Liver (tissue), 9 donors: Measurements from ENCODE around the gene JCHAIN. TPM values are rescaled to one million over a fixed set of nuclear protein-coding genes. Genes with fewer than 3 reads are reported as not detected.

Source experiments
- DNase-seq: peaks from one replicate; pipeline ENCODE4 v3.0.0-alpha.2; 2017; ENCODE audit warnings: low spot score
- H3K27ac ChIP-seq, 2 donors: one replicate each; pipeline ENCODE4 v1.7.0; 2013; ENCODE audit warnings: inconsistent platforms in 2 of 2, low read length in 2 of 2, control low read depth in 1 of 2, low read depth in 1 of 2, mild to moderate bottlenecking in 1 of 2
- H3K27me3 ChIP-seq, 4 donors: one replicate each; pipeline versions ENCODE4 v1.6.1 to v1.7.0; 2013; ENCODE audit warnings: low read length in 3 of 4, inconsistent platforms in 1 of 4, mild to moderate bottlenecking in 1 of 4, moderate library complexity in 1 of 4; ENCODE audit not compliant: control insufficient read depth in 4 of 4, insufficient read depth in 4 of 4
- H3K36me3 ChIP-seq, 4 donors: one replicate each; pipeline versions ENCODE4 v1.6.1 to v1.7.0; 2013; ENCODE audit warnings: low read length in 3 of 4, mild to moderate bottlenecking in 3 of 4, low read depth in 1 of 4, moderate library complexity in 1 of 4; ENCODE audit not compliant: control insufficient read depth in 4 of 4, insufficient read depth in 3 of 4
- H3K4me1 ChIP-seq, 4 donors: one replicate each; pipeline versions ENCODE4 v1.6.1 to v1.7.0; 2013; ENCODE audit warnings: low read length in 3 of 4, mild to moderate bottlenecking in 3 of 4, moderate library complexity in 1 of 4; ENCODE audit not compliant: control insufficient read depth in 4 of 4, insufficient read depth in 4 of 4
- H3K4me3 ChIP-seq, 3 donors: one replicate each; pipeline versions ENCODE4 v1.6.1 to v1.7.0; 2013; ENCODE audit warnings: low read length in 3 of 3, control low read depth in 1 of 3, low read depth in 1 of 3, mild to moderate bottlenecking in 1 of 3
- H3K9ac ChIP-seq, 2 donors: one replicate each; pipeline ENCODE4 v1.7.0; 2013; ENCODE audit warnings: low read length in 2 of 2, mild to moderate bottlenecking in 2 of 2, moderate library complexity in 2 of 2, control low read depth in 1 of 2, low read depth in 1 of 2
- H3K9me3 ChIP-seq, 4 donors: one replicate each; pipeline versions ENCODE4 v1.6.1 to v1.7.0; 2013; ENCODE audit warnings: low read length in 3 of 4; ENCODE audit not compliant: control insufficient read depth in 4 of 4
- ATF3 ChIP-seq: IDR thresholded peaks from 2 replicates; pipeline ENCODE4 v1.6.1; 2016; ENCODE audit warnings: antibody characterized with exemption
- CTCF ChIP-seq: fragments of 150-350 bp; IDR thresholded peaks from 2 replicates; pipeline ENCODE4 v1.5.1; 2017; ENCODE audit warnings: improper control_type of control experiment, low read depth, low read length; ENCODE audit not compliant: missing input control
- EGR1 ChIP-seq, 2 donors: IDR thresholded peaks; 2 replicates each; pipeline ENCODE4 v1.6.1; 2016 to 2018; ENCODE audit warnings: antibody characterized with exemption in 2 of 2, low read depth in 2 of 2
- FOXA1 ChIP-seq: IDR thresholded peaks from 2 replicates; pipeline ENCODE4 v1.6.1; 2016; ENCODE audit warnings: antibody characterized with exemption
- FOXA2 ChIP-seq: IDR thresholded peaks from 2 replicates; pipeline ENCODE4 v1.6.1; 2016; ENCODE audit warnings: antibody characterized with exemption
- GABPA ChIP-seq, 2 donors: IDR thresholded peaks in 1 of 2; conservative IDR thresholded peaks in 1 of 2; 2 replicates each; pipeline ENCODE4 v1.6.1; 2016; ENCODE audit warnings: antibody characterized with exemption in 2 of 2, mild to moderate bottlenecking in 1 of 2, moderate library complexity in 1 of 2
- HNF4A ChIP-seq, 2 donors: conservative IDR thresholded peaks; 2 replicates each; pipeline ENCODE4 v1.6.1; 2016; ENCODE audit warnings: antibody characterized with exemption in 2 of 2, mild to moderate bottlenecking in 2 of 2
- HNF4G ChIP-seq: IDR thresholded peaks from 2 replicates; pipeline ENCODE4 v1.6.1; 2016; ENCODE audit warnings: antibody characterized with exemption
- JUND ChIP-seq, 2 donors: IDR thresholded peaks; 2 replicates each; pipeline ENCODE4 v1.6.1; 2016; ENCODE audit warnings: antibody characterized with exemption in 2 of 2
- MAX ChIP-seq: IDR thresholded peaks from 2 replicates; pipeline ENCODE4 v1.6.1; 2016; ENCODE audit warnings: antibody characterized with exemption
- NR2F2 ChIP-seq: IDR thresholded peaks from 2 replicates; pipeline ENCODE4 v1.6.1; 2016; ENCODE audit warnings: antibody characterized with exemption
- RAD21 ChIP-seq, 2 donors: IDR thresholded peaks; 2 replicates each; pipeline ENCODE4 v1.6.1; 2016; ENCODE audit warnings: antibody characterized with exemption in 2 of 2, mild to moderate bottlenecking in 2 of 2
- REST ChIP-seq: IDR thresholded peaks from 2 replicates; pipeline ENCODE4 v1.6.1; 2016; ENCODE audit warnings: antibody characterized with exemption, mild to moderate bottlenecking
- RXRA ChIP-seq, 2 donors: IDR thresholded peaks; 2 replicates each; pipeline ENCODE4 v1.6.1; 2017 to 2018; ENCODE audit warnings: antibody characterized with exemption in 2 of 2, mild to moderate bottlenecking in 1 of 2
- SP1 ChIP-seq: IDR thresholded peaks from 2 replicates; pipeline ENCODE4 v1.6.1; 2018; ENCODE audit warnings: antibody characterized with exemption, mild to moderate bottlenecking
- TAF1 ChIP-seq: conservative IDR thresholded peaks from 2 replicates; pipeline ENCODE4 v1.6.1; 2016; ENCODE audit warnings: antibody characterized with exemption, mild to moderate bottlenecking
- YY1 ChIP-seq: IDR thresholded peaks from 2 replicates; pipeline ENCODE4 v1.6.1; 2016; ENCODE audit warnings: antibody characterized with exemption, mild to moderate bottlenecking
- ZBTB33 ChIP-seq: IDR thresholded peaks from 2 replicates; pipeline ENCODE4 v1.6.1; 2016; ENCODE audit warnings: antibody characterized with exemption
- WGBS: extraction: QIAGEN DNeasy Blood & Tissue Kit; methylation state at CpG from one replicate; pipeline ENCODE4 v1.1.7; 2013; 5-methylcytosine and 5-hydroxymethylcytosine counted together
- polyA plus RNA-seq, 2 donors: library from polyadenylated mRNA; stranded (reverse) in 1 of 2; unstranded in 1 of 2; fragments of 200-250 nt in 1 of 2; fragments of >200 nt in 1 of 2; fragmentation: Nextera tagmentation in 1 of 2; extraction: Ambion mirVana in 1 of 2; gene quantifications; one replicate each; pipeline versions ENCODE4 v1.2.1 to v1.2.3, GENCODE V29; 2013 to 2015
- total RNA-seq, 2 donors: library from RNA; depleted of rRNA; stranded (reverse); fragments of >200 nt; gene quantifications; one replicate each; pipeline ENCODE4 v1.2.3, GENCODE V29; 2014
- donor health status: healthy.
- donor health status: healthy.
- donor health status: healthy.
- donor health status: healthy.
- donor health status: healthy.

The JCHAIN gene
- total and polyA plus RNA-seq, 4 donors, result 2.1 to 69.5 (median 9.7) TPM

GRCh38 chr4:70704215-70704930, 38.1 kb upstream of the JCHAIN start:
- peak; percentile 77 for DNase-seq
- Histone ChIP-seq H3K27me3 (no peaks in the 10 kb centered on the region), H3K36me3 (no peaks in the 10 kb centered on the region), H3K9ac (peak overlapping the region; percentile 83 to 87), H3K4me1 (peaks cover 1 to 19% (median 9%) of the 10 kb centered on the region in 4 donors), H3K9me3 (no peaks in the 10 kb centered on the region), H3K27ac (peak overlapping the region; percentile 97 to 99), H3K4me3 (peak overlapping the region; percentile 74 to 100 (median 84))
- WGBS, result under 1% methylated on average over 58 of the region's 58 CpGs
- TF ChIP-seq ZBTB33 (no peak), EGR1 (IDR thresholded peaks at IDR 0.05; ENCODE audit: low read depth in 2 of 2) (no peak), HNF4G (no peak), FOXA1 (no peak), GABPA (IDR thresholded peaks at IDR 0.05 in 1 of 2, conservative IDR thresholded peaks at IDR 0.05 in 1 of 2) (no peak), CTCF (peak; percentile 26), JUND (IDR thresholded peaks at IDR 0.05) (peak in 1 of 2 donors; percentile 22), RAD21 (IDR thresholded peaks at IDR 0.05) (peak in 1 of 2 donors; percentile 40), SP1 (peak; percentile 25), NR2F2 (no peak), MAX (no peak), RXRA (IDR thresholded peaks at IDR 0.05) (no peak), TAF1 (peak; percentile 34), YY1 (peak; percentile 8), HNF4A (conservative IDR thresholded peaks at IDR 0.05) (no peak), ATF3 (no peak), FOXA2 (no peak), REST (peak; percentile 10)
